ENCODE measurements around the gene HEXIM2.

- TF ChIP-seq CTCF (IDR thresholded peaks at IDR 0.05) (peak; percentile 94 to 98 (median 97)), POLR2A (IDR thresholded peaks at IDR 0.05) (no peak), POLR2AphosphoS5 (IDR thresholded peaks at IDR 0.05) (no peak), EP300 (IDR thresholded peaks at IDR 0.05; ENCODE audit: low read depth) (no peak)
Observed at GRCh38 chr17:45131616-45132319, 29.9 kb upstream of the HEXIM2 start.
